OCI-LY3 (cell line): ENCODE measurements around the gene HIPK4.

ENCODE experiments used
- H2AFZ ChIP-seq: fragments of 200-600, 300-600 bp; shearing (Covaris generic); 2 replicates; pipeline ENCODE4 v1.6.0; 2014; ENCODE audit warnings: antibody characterized with exemption, low read depth, low read length
- H3K27ac ChIP-seq: fragments of 200-600, 300-600 bp; sonication (generic); 2 replicates; pipeline ENCODE4 v1.5.1; 2014; ENCODE audit warnings: mild to moderate bottlenecking, low read length, moderate library complexity, mixed read lengths
- H3K27me3 ChIP-seq: fragments of 200-600, 300-600 bp; sonication (generic); 2 replicates; pipeline ENCODE4 v1.6.1; 2014; ENCODE audit warnings: low read depth, low read length, mixed read lengths
- H3K36me3 ChIP-seq: fragments of 200-600, 300-600 bp; sonication (generic); replicated peaks from 2 replicates; pipeline ENCODE3; 2014; ENCODE audit warnings: low read depth, low read length, mixed read lengths
- H3K4me1 ChIP-seq: fragments of 300-600, 200-600 bp; sonication (generic); 2 replicates; pipeline ENCODE4 v1.6.1; 2014; ENCODE audit warnings: low read length, mixed read lengths
- H3K4me2 ChIP-seq: fragments of 200-600, 300-600 bp; sonication (generic); 2 replicates; pipeline ENCODE4 v1.6.1; 2014; ENCODE audit warnings: low read length, mixed read lengths
- H3K4me3 ChIP-seq: fragments of 300-600, 200-600 bp; sonication (generic); 2 replicates; pipeline ENCODE4 v1.5.1; 2014; ENCODE audit warnings: antibody characterized with exemption, mild to moderate bottlenecking, low read length, moderate library complexity
- H3K79me2 ChIP-seq: fragments of 300-600, 200-600 bp; shearing (Covaris generic); 2 replicates; pipeline ENCODE4 v1.6.1; 2014; ENCODE audit warnings: mild to moderate bottlenecking, low read length, mixed read lengths
- H3K9ac ChIP-seq: fragments of 300-600, 200-600 bp; shearing (Covaris generic); 2 replicates; pipeline ENCODE4 v1.6.0; 2014; ENCODE audit warnings: mild to moderate bottlenecking, low read length, moderate library complexity
- H3K9me3 ChIP-seq: fragments of 200-600, 300-600 bp; shearing (Covaris generic); 2 replicates; pipeline ENCODE4 v1.6.1; 2014; ENCODE audit warnings: low read length, mixed read lengths; ENCODE audit not compliant: insufficient read depth
- H4K20me1 ChIP-seq: fragments of 200-600, 300-600 bp; sonication (generic); 2 replicates; pipeline ENCODE4 v1.6.1; 2016; ENCODE audit warnings: low read length, mixed read lengths; ENCODE audit not compliant: insufficient read depth
- EZH2phosphoT487 ChIP-seq: fragments of 200-600 bp; shearing (Covaris generic); IDR thresholded peaks from 2 replicates; pipeline ENCODE4 v1.6.1; 2018; ENCODE audit warnings: antibody characterized with exemption, mixed run types, low read depth
- TF ChIP-seq, protein P1 (sequence below): fragments of 200-600, 300-600 bp; sonication (generic); IDR thresholded peaks from 2 replicates; pipeline ENCODE4 v1.5.1; 2014; ENCODE audit warnings: antibody characterized with exemption, low read length, low read depth

Gene HIPK4

DNA sequence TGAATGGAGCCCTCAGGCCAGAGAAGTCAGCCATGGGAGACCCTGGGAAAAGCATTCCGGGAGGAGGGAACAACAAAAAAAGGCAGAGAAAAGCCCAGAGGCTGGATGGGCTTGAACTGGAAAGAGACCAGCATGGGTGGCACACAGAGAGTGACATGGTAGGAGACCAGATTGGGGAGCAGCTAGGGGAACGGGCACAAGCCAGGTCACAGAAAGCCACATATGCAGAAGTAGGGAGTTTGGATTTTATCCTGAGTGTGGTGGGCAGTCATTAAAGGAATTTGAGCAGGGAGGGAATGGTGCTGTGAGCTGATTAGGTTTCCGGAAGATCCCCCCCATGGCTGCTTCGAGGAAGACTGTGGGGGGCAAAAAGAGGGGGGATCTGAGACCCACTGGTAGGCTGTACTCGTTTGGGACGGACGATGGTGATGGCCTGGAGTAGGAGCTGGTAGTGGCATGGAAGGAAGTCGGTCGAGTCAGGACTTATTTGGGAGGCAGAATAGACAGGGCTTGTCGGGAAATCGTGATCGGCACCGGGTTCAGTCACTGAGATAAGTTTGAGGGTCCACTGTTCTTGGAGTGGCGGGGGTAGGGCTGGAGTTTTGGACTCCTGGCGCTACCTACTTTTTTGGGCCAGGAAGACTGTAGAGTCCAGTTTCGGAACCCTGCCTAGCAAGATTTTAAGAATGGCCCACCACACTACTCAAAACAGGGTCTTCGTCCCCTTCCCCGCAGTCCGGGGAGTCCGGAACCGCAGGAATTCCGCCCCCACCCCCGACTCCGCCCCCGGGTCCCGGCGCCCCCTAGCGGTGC, 34.9 kb upstream of the HIPK4 start:
- H3K27ac ChIP-seq, result peak overlapping the region; percentile 71
- peak overlapping the region; percentile 57; the same call in 1 of the 2 replicates for H2AFZ ChIP-seq
- peak overlapping the region; percentile 90 for H3K9ac ChIP-seq
- peaks cover 8% of the 10 kb centered on the region for H3K36me3 ChIP-seq
- H3K4me2 ChIP-seq, result peak overlapping the region; percentile 99
- no peaks in the 10 kb centered on the region for H3K27me3 ChIP-seq
- H4K20me1 ChIP-seq, result no peaks in the 10 kb centered on the region
- H3K4me3 ChIP-seq, result peak overlapping the region; percentile 95
- H3K9me3 ChIP-seq, result no peaks in the 10 kb centered on the region
- peaks cover 6% of the 10 kb centered on the region; the same call in 1 of the 2 replicates for H3K79me2 ChIP-seq
- TF ChIP-seq, protein P1, sequence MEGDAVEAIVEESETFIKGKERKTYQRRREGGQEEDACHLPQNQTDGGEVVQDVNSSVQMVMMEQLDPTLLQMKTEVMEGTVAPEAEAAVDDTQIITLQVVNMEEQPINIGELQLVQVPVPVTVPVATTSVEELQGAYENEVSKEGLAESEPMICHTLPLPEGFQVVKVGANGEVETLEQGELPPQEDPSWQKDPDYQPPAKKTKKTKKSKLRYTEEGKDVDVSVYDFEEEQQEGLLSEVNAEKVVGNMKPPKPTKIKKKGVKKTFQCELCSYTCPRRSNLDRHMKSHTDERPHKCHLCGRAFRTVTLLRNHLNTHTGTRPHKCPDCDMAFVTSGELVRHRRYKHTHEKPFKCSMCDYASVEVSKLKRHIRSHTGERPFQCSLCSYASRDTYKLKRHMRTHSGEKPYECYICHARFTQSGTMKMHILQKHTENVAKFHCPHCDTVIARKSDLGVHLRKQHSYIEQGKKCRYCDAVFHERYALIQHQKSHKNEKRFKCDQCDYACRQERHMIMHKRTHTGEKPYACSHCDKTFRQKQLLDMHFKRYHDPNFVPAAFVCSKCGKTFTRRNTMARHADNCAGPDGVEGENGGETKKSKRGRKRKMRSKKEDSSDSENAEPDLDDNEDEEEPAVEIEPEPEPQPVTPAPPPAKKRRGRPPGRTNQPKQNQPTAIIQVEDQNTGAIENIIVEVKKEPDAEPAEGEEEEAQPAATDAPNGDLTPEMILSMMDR, result no peak
- TF ChIP-seq EZH2phosphoT487, result no peak
- peaks cover 13% of the 10 kb centered on the region for H3K4me1 ChIP-seq

DNA sequence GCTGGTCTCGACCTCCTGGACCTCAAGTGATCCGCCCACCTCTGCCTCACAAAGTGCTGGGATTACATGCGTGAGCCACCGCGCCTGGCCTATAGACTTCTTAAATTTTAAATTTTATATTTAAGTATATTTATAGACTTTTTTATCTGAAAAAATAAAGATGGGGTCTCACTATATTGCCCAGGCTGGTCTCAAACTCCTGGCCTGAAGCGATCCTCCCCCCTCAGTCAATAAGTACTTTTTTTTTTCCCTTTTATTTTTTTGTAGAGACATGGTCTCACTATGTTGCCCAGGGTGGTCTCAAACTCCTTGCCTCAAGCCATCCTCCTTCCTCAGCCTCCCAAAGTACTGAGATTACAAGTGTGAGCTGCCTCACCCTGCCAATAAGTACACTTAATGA, 34.0 kb upstream of the HIPK4 start:
- Histone ChIP-seq H3K9ac (no peak overlapping the region), H3K4me1 (peaks cover 13% of the 10 kb centered on the region), H3K27ac (no peak overlapping the region), H3K36me3 (peaks cover 8% of the 10 kb centered on the region), H3K4me2 (no peak overlapping the region), H4K20me1 (no peaks in the 10 kb centered on the region), H3K27me3 (no peaks in the 10 kb centered on the region), H3K4me3 (no peak overlapping the region), H3K9me3 (no peaks in the 10 kb centered on the region), H3K79me2 (peaks cover 6% of the 10 kb centered on the region; the same call in 1 of the 2 replicates), H2AFZ (no peak overlapping the region)
- no peak for TF ChIP-seq EZH2phosphoT487
- TF ChIP-seq, protein P1, result no peak

DNA sequence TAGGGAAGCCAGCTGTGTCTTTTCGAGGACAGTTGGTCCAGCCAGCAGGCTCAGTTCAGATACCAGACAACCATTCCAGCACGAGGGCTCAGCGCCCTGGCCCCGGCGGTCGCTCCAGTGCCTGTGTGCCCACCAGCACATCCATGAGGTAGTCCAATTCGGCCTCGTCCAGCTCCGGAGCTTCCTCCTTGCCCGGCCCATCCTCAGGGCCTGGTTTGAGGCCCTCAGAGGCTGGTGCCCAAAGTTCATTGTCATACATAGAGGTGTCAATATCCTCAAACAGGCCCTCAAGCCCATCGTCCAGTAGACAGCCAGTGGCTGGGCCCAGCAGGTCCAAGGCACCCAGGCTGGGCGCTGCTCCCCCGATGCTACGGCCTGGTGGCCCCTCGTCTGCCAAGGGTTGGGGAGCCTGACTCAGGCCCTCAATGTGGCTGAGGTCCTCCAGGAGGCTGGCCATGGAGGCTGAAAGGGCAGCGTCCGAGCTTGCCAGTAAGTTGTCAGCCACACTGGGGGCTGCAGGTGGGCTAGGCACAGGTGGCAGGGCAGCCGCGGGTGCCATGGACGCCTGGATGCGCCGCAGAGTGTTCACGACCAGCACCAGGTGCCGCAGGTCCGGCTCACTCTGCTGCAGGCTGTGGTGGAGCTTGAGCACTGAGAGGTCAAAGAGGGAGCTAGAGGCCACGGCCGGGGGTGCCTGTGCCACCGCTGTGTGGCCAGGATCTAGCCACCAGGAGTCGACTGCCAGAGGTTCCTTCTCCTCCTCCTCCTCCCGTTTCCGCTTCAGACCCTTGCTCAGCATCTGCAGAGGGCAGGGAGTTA, 33.0 kb upstream of the HIPK4 start:
- no peak overlapping the region for H3K27ac ChIP-seq

More for the DNA sequence above, 33.0 kb upstream of the HIPK4 start:
- Histone ChIP-seq H3K27me3 (no peaks in the 10 kb centered on the region), H3K4me1 (peaks cover 13% of the 10 kb centered on the region), H3K36me3 (peaks cover 8% of the 10 kb centered on the region), H3K4me2 (no peak overlapping the region), H3K9ac (no peak overlapping the region), H3K79me2 (peaks cover 6% of the 10 kb centered on the region; the same call in 1 of the 2 replicates), H3K9me3 (no peaks in the 10 kb centered on the region), H2AFZ (no peak overlapping the region), H4K20me1 (no peaks in the 10 kb centered on the region), H3K4me3 (no peak overlapping the region)
- TF ChIP-seq EZH2phosphoT487, result no peak
- TF ChIP-seq, protein P1, result no peak
